Dermis blood vessel endothelial cell (primary cell): Measurements from ENCODE around the gene IL12RB1. TPM values are rescaled to one million over a fixed set of nuclear protein-coding genes. Genes with fewer than 3 reads are reported as not detected.

ENCODE experiments used
- DNase-seq: peaks from one replicate; pipeline ENCODE4 v3.0.0; 2010
- total RNA-seq: library from RNA; depleted of rRNA; stranded (reverse); fragments of >200 nt; gene quantifications from 2 replicates; pipeline ENCODE4 v1.2.3, GENCODE V29; 2014

Gene IL12RB1
- total RNA-seq, 1 donor from 2014 or later = 0.34 TPM

- no peak for DNase-seq
These were observed 854 bp downstream of the IL12RB1 start for GRCh38 chr19:18085702-18086457.

- DNase-seq = no peak
These were observed 2.6 kb downstream of the IL12RB1 start for GRCh38 chr19:18083929-18084684.

- DNase-seq = no peak
These were observed 12.5 kb downstream of the IL12RB1 start for GRCh38 chr19:18074192-18074591.

- no peak for DNase-seq
These were observed 13.5 kb downstream of the IL12RB1 start for GRCh38 chr19:18073197-18073596.

GRCh38 chr19:18072335-18072734 is 14.4 kb downstream of the IL12RB1 start:
- no peak for DNase-seq

DNA sequence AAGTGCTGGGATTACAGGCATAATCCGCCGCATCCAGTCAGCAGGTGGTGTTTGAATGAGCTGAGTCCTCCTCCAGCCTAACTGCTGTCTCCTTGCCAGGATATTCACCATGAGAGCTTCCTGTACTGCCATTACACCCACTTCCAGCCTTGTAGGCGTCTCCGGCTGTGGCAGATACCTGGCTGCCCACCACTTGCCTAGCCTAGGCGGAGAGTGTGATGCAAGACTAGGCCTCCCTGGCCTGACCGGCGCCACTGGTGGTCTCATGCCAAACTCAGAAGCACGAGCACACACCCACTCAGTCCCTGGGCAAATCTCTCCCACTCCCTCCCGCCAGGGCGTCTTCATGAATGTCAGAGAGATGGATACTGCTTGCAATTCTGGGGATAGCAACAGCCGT is 16.6 kb downstream of the IL12RB1 start:
- DNase-seq = no peak

- DNase-seq = no peak
These were observed 17.4 kb downstream of the IL12RB1 start for GRCh38 chr19:18069383-18069782.

GRCh38 chr19:18068395-18068794 is 18.3 kb downstream of the IL12RB1 start:
- DNase-seq = no peak

DNA sequence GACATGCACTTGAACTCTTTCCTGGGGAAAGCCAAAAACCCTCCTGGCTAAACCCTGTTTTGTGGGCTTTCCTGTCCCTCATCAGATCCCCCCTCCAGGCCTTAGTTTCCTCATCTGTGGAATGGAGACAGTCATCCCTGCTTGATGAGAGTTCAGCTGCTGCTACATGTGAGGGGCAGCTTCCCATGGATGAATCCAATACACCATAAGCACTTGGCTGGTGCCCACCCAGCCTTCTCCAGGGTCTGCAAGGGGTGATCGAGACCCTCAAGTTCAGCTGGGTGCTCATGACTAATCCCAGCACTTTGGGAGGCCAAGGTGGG is 21.6 kb downstream of the IL12RB1 start:
- no peak for DNase-seq

- no peak for DNase-seq
These were observed 23.3 kb downstream of the IL12RB1 start for GRCh38 chr19:18063463-18063862.

GRCh38 chr19:18062028-18062427 is 24.7 kb downstream of the IL12RB1 start:
- DNase-seq = no peak

DNA sequence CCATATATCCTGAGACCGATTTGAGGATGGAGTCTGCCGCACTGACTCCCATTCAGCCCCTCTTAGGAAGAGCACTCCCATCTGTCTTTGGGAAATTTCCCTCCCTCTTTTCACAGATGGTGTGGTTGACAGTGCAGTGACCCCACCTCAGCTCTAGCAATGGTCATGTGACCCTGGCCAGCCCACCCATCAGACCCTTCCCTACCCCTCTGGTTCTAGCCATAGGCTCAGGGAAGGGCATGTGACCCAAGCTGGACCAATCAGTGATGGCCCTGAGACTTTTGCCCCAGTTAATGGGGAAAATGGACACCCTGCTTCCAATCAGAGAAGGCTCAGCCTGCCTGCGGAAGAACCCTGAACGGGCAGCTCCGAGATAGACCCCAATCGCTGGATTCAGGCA is 26.3 kb downstream of the IL12RB1 start:
- DNase-seq = no peak

DNA sequence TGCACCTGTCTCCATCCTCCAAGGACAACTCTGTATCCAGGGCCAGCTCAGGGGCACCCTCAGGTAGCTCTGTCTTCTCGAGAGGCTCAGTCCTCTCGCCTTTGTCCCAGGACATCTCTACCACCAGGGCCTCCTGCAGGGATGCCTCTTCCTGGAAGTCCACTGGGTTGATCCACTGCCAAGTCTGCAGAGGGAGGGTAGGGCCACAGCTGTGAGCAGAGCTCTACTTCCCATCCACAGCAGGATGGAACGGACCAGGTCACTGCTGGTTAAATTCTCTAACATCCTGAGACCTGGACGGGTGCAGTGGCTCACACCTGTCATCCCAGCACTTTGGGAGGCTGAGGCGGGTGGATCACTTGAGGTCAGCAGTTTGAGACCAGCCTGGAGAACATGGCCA is 26.8 kb downstream of the IL12RB1 start:
- no peak for DNase-seq

- no peak for DNase-seq
These were observed 27.4 kb downstream of the IL12RB1 start for GRCh38 chr19:18059297-18059696.

DNA sequence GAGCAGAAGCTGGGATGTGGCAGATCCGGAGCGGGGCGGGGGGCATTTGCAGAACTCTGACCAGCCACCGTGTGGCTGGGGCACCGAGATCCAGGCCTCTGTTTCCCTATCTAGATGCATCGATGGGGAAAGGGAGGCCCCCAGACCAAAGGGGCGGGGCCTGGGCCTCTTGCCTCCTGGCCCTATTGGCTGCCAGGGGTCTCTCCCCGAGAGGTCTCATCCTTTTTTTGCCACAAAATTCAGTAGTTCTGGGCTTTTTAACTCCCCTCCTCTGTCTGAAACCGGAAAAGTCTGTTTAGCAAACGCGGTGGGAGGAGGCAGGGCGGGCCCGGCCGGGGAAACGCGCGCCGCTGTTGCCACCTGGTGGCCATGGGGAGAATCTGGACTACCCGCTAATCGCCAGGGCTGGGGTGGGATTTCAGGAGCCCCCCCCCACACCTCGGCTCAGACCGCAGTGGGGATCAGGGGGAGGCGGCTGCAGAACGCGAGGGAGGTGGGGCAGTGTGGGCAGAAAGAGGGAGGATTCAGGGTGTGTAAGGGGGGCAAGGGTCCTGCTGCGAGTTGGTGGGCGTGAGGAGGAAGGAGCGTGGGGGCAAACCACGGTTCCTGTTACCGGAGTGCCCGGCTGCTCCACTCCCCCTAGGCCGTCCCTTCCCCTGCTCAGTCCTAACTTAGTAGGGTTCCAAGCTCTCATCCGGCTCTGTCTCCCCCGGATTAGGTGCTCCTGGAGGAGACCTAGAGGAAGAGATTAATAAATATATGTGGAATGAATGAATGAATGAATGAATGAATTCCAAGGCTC is 28.3 kb downstream of the IL12RB1 start:
- DNase-seq = peak; percentile 81

DNA sequence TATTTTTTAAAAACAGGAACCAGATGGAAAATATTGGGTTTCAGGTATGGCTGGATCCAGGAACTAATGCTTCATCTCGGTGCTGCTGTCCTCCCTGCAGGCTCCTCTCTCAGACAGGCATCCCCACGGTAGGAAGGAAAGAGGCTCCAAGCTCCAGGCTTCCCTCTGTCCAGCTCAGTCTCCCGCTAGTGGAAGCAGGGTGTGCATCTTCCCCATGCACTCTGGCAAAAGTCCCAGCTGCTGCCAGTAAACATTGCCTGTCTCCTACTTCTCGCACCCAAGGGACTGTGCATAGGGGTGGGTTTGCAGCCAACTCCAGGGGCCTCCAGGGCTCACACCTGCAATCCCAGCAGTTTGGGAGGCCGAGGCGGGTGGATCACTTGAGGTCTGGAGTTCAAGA is 29.2 kb downstream of the IL12RB1 start:
- DNase-seq = no peak

GRCh38 chr19:18055967-18056366 is 30.8 kb downstream of the IL12RB1 start:
- DNase-seq = no peak

- peak; percentile 32 for DNase-seq
These were observed 33.0 kb downstream of the IL12RB1 start for GRCh38 chr19:18053576-18054219.

DNA sequence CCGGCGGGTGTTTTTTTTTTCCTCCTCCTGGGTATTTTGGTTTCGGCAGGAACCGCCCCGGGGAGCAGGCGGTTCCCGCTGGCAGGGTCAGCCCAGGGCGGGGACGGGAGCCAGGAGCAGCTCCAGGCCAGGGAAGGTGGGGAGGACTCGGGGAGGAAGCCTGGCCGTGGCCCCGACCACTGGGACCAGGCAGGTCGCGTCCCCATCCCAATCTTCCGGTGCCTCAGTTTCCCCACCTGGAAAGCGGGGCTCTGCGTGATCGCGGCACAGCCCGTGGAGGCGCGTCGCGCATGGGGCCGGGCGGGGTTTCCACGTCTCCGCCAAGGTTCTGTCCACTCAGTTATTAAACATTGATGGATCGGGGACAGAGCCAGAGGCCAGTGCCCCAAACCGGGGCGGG is 34.8 kb downstream of the IL12RB1 start:
- DNase-seq = no peak

DNA sequence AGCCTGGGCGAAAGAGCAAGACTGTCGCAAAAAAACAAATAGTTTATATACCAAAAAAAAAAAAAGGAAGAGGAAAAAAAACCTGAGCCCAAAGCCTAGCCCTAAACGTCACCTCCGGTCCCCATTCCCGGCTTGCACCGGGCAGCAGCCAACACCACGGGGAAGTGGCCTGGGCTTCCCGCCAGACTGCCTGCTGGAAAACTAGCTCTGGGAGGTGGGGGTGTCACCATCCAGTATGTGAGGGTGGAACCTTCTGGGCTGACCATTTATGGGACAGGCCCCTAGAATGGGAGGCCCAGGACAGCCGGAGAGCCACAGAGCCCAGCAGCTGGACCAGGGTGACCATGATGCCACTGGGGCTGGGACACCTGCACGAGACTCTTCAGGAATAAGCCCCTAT is 37.3 kb downstream of the IL12RB1 start:
- peak; percentile 72 for DNase-seq

DNA sequence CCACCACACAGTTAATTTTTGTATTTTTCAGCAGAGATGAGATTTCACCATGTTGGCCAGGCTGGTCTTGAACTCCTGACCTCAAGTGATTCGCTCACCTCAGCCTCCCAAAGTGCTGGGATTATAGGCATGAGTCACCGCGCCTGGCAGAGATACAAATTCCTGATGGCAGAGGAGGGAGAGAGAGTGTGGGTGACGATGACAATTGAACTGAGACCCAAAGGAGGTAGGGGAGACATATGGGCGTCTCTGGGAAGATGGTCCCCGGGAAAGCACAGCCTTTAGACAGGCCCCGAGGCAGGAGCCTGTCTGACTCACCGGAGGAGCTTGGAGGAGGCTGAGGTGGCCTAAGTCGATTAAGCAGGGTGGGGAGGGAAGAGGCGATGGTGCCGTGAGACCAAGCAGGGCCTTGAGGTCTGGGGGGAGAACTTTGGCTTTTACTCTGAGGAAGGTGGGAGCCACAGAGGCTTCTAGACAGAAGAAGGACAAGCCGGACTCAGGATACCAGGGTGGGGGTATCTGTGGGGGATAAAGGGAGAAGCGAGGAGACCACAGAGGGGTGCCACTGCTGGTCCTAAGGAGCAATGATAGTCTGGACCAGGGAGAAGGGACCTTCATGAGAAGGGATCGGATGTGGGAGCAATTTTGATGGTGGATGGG is 40.5 kb downstream of the IL12RB1 start:
- DNase-seq = no peak

DNA sequence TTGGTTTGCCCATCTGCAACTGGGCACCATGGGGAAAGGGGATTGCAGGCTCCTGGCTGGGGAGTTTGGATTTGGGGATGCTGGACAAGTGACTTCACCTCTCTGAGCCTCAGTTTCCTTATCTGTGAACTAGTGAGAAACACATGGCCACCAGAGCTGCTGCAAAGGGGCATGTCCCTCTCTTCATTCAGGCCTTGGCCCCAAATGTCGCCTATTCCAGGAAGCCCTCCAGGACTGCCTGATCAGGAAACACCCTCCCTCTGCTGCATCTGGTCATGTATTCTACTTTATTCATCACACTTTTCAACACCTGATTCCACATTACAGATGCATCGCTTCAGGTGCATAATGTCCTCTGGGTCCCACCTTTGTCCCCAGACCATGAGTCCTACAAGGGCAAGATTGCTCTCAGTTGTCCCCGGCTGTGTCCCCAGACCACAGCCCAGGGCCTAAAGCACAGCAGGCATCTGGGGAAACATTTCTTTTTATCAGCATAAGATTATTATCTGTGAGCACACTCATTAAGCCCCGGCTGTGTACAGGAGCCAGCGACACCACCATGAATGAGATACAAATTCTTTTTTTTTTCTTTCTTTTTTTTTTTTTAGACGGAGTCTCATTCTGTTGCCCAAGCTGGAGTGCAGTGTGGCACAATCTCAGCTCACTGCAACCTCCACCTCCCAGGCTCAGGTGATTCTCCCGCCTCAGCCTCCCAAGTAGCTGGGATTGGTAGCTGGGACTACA is 41.3 kb downstream of the IL12RB1 start:
- no peak for DNase-seq
